K562 (cell line): ENCODE results near the gene AFAP1. TPM values are rescaled to one million over a fixed set of nuclear protein-coding genes. Genes with fewer than 3 reads are reported as not detected.
A peak's percentile ranks its signal among the peaks of the same experiment; 100 is the strongest.

Experiments
- ATAC-seq: fragments of 200-7000 bp; cut with Tn5 transposase; 3 replicates; pipeline ENCODE4 v1.9.1; 2020; ENCODE audit warnings: moderate library complexity
- BruUV-seq: library from RNA; stranded (reverse); fragments of 400-500 nt; replicated peaks from 2 replicates; lab custom pipeline; 2021; lab: Mats Ljungman, UMichigan
- CTCF ChIA-PET: fragments of 300-600 bp; formaldehyde crosslinking; extraction: SDS; loops from one replicate; lab custom pipeline; 2021; ENCODE audit warnings: low intra/inter-chr PET ratio; lab: Yijun Ruan, JAX
- POLR2A ChIA-PET: fragments of 300-600, 350-650 bp; sonication (Branson Sonifier 250); formaldehyde crosslinking; extraction: SDS; loops from one replicate; lab custom pipeline; 2021; ENCODE audit warnings: antibody characterized with exemption, inconsistent platforms; lab: Yijun Ruan, JAX
- DNase-seq, 4 experiments: peaks; one replicate each; pipeline versions ENCODE4 v3.0.0 to v3.0.0-alpha.2; 2011 to 2018; ENCODE audit warnings: low spot score in 3 of 4, mixed read lengths in 3 of 4; ENCODE audit errors: extremely low read depth in 1 of 4
- FAIRE-seq: peaks from 2 replicates; lab custom pipeline; 2011; peaks lifted over from hg19 to GRCh38; lab: Jason Lieb, UNC
- H2AFZ ChIP-seq: 2 replicates; pipeline ENCODE4 v1.6.0; 2011; ENCODE audit warnings: low read depth, low read length, control low read depth, inconsistent platforms
- H3K27ac ChIP-seq: fragments of 200-600 bp; 3 replicates; pipeline ENCODE4 v1.8.0; 2011; ENCODE audit warnings: low read depth, mild to moderate bottlenecking, control low read depth, inconsistent platforms, low read length, moderate library complexity, mixed read lengths; ENCODE audit errors: extremely low read depth
- H3K27me3 ChIP-seq, 2 experiments: fragments of 300-600 bp in 1 of 2; 2 replicates in 1 of 2; 3 replicates in 1 of 2; pipeline versions ENCODE4 v1.6.0 to v1.8.0; 2011; ENCODE audit warnings: inconsistent platforms in 2 of 2, low read length in 2 of 2, mild to moderate bottlenecking in 1 of 2, mixed read lengths in 1 of 2, moderate library complexity in 1 of 2; ENCODE audit not compliant: control insufficient read depth in 2 of 2, insufficient read depth in 2 of 2
- H3K36me3 ChIP-seq: fragments of 300-600 bp; 3 replicates; pipeline ENCODE4 v1.8.0; 2011; ENCODE audit warnings: mild to moderate bottlenecking, low read length, inconsistent platforms; ENCODE audit not compliant: control insufficient read depth, insufficient read depth
- H3K4me1 ChIP-seq, 2 experiments: fragments of 200-600 bp in 1 of 2; replicated peaks in 1 of 2; 2 replicates in 1 of 2; 3 replicates in 1 of 2; pipeline versions ENCODE4 v1.5.1 to v1.8.0; 2011; ENCODE audit warnings: inconsistent platforms in 2 of 2, low read length in 2 of 2, mild to moderate bottlenecking in 1 of 2, mixed read lengths in 1 of 2, moderate library complexity in 1 of 2; ENCODE audit not compliant: control insufficient read depth in 2 of 2, insufficient read depth in 2 of 2
- H3K4me2 ChIP-seq: 2 replicates; pipeline ENCODE4 v1.6.1; 2011; ENCODE audit warnings: low read length, control low read depth, inconsistent platforms, mixed read lengths; ENCODE audit not compliant: insufficient read depth
- H3K4me3 ChIP-seq: fragments of 200-600 bp; sonication (generic), shearing (Covaris generic); 2 replicates; pipeline ENCODE4 v1.5.1; 2016; ENCODE audit warnings: control low read depth, inconsistent platforms
- H3K79me2 ChIP-seq: fragments of 200-600 bp; 3 replicates; pipeline ENCODE4 v1.8.0; 2011; ENCODE audit warnings: low read length, inconsistent platforms; ENCODE audit not compliant: control insufficient read depth, insufficient read depth
- H3K9ac ChIP-seq, 2 experiments: 2 replicates each; pipeline versions ENCODE4 v1.6.0 to v1.6.1; 2011; ENCODE audit warnings: low read depth in 2 of 2, low read length in 2 of 2, control low read depth in 1 of 2, inconsistent platforms in 1 of 2, mild to moderate bottlenecking in 1 of 2, mixed read lengths in 1 of 2; ENCODE audit not compliant: insufficient read depth in 1 of 2
- H3K9me1 ChIP-seq: one replicate; pipeline ENCODE4 v1.6.0; 2011; ENCODE audit warnings: inconsistent platforms, mild to moderate bottlenecking, low read length, moderate library complexity; ENCODE audit not compliant: control insufficient read depth, insufficient read depth
- H3K9me3 ChIP-seq: replicated peaks from 2 replicates; pipeline ENCODE4 v1.5.1; 2011; ENCODE audit warnings: low read depth, low read length, inconsistent platforms; ENCODE audit not compliant: control insufficient read depth, insufficient read depth
- H4K20me1 ChIP-seq: replicated peaks from 2 replicates; pipeline ENCODE4 v1.6.1; 2011; ENCODE audit warnings: low read length, inconsistent platforms, mixed read lengths; ENCODE audit not compliant: control insufficient read depth, insufficient read depth
- ATF1 ChIP-seq, 2 experiments: fragments of 450-650 bp in 1 of 2; IDR thresholded peaks; 2 replicates each; pipeline ENCODE4 v1.6.1; 2016; ENCODE audit warnings: missing compliant biosample characterization in 1 of 2, missing genetic modification characterization in 1 of 2
- ATF7 ChIP-seq: fragments of 450-650 bp; IDR thresholded peaks from 2 replicates; pipeline ENCODE4 v1.7.1; 2014; ENCODE audit warnings: mild to moderate bottlenecking, moderate library complexity
- BRD4 ChIP-seq: fragments of 200-600 bp; sonication (generic); IDR thresholded peaks from 2 replicates; pipeline ENCODE4 v1.6.1; 2017; ENCODE audit warnings: inconsistent platforms
- EHMT2 ChIP-seq: fragments of 450-650 bp; IDR thresholded peaks from 2 replicates; pipeline ENCODE4 v1.6.1; 2018; ENCODE audit warnings: antibody characterized with exemption
- FOS ChIP-seq: IDR thresholded peaks from 3 replicates; pipeline ENCODE4 v1.6.1; 2011; ENCODE audit not compliant: insufficient read length; ENCODE audit errors: extremely low read depth
- GTF3C2 ChIP-seq: IDR thresholded peaks from 3 replicates; pipeline ENCODE4 v1.6.1; 2011; ENCODE audit warnings: borderline replicate concordance, mild to moderate bottlenecking, moderate library complexity; ENCODE audit not compliant: insufficient read length; ENCODE audit errors: extremely low read depth
- JUNB ChIP-seq: fragments of 450-650 bp; formaldehyde crosslinking; conservative IDR thresholded peaks from 2 replicates; pipeline ENCODE4 v1.4.0; 2020; ENCODE audit warnings: mild to moderate bottlenecking
- JUND ChIP-seq, 2 experiments: IDR thresholded peaks; 2 replicates in 1 of 2; 3 replicates in 1 of 2; pipeline ENCODE4 v1.6.1; 2011; ENCODE audit warnings: borderline replicate concordance in 2 of 2, low read depth in 2 of 2, low read length in 2 of 2, improper control_type of control experiment in 1 of 2, missing biosample characterization in 1 of 2, missing genetic modification characterization in 1 of 2, missing genetic modification reagents in 1 of 2
- MEF2A ChIP-seq: IDR thresholded peaks from 2 replicates; pipeline ENCODE4 v1.6.1; 2011; ENCODE audit warnings: low read depth, mild to moderate bottlenecking, low read length, moderate library complexity; ENCODE audit not compliant: control insufficient read depth
- THRB ChIP-seq: fragments of 450-650 bp; formaldehyde crosslinking; conservative IDR thresholded peaks from 2 replicates; pipeline ENCODE4 v1.4.0; 2022; ENCODE audit warnings: mild to moderate bottlenecking, missing genetic modification characterization
- ZNF12 ChIP-seq: sonication (generic); formaldehyde crosslinking; IDR thresholded peaks from 2 replicates; pipeline ENCODE4 v1.4.0; 2020; ENCODE audit warnings: mild to moderate bottlenecking, missing genetic modification reagents
- ZNF124 ChIP-seq: sonication (generic); formaldehyde crosslinking; IDR thresholded peaks from 2 replicates; pipeline ENCODE4 v1.8.1; 2022; ENCODE audit warnings: missing genetic modification reagents
- ZNF830 ChIP-seq: fragments of 250-450 bp; sonication (Bioruptor Pico); IDR thresholded peaks from 2 replicates; pipeline ENCODE4 v1.5.0; 2021; ENCODE audit warnings: mild to moderate bottlenecking
- WGBS: fragments of 100-300 bp; shearing (Covaris generic); methylation state at CpG from one replicate; pipeline ENCODE4 v1.1.6; 2016; ENCODE audit warnings: low coverage, mixed read lengths; ENCODE audit not compliant: insufficient coverage; ENCODE audit errors: missing lambda C conversion rate; 5-methylcytosine and 5-hydroxymethylcytosine counted together
- in situ Hi-C: fragments of 300-500 bp; cut with MboI; formaldehyde crosslinking; loops from 4 replicates; pipeline ENCODE4 v1.15.0; 2018; ENCODE audit warnings: inconsistent platforms, mixed read lengths
- intact Hi-C: fragments of 100-400 bp; cut with micrococcal nuclease; formaldehyde crosslinking; loops from 2 replicates; pipeline ENCODE4 v1.14.2; 2022
- polyA plus RNA-seq, 8 experiments: library from polyadenylated mRNA; depleted of rRNA in 4 of 8; stranded (reverse) in 5 of 8; unstranded in 3 of 8; fragments of >200 nt; fragmentation: Nextera tagmentation in 2 of 8; fragmentation: Illumina TruSeq in 1 of 8; extraction: Ambion mirVana in 2 of 8; extraction: Trizol in 1 of 8; gene quantifications; 2 replicates each; pipeline versions ENCODE4 v1.2.1 to v1.2.3, GENCODE V29; 2011 to 2014; ENCODE audit warnings: inconsistent platforms in 1 of 8, missing spikeins in 1 of 8
- total RNA-seq, 7 experiments: library from RNA; depleted of rRNA in 6 of 7; stranded (reverse); fragments of >200 nt in 6 of 7; fragmentation: Illumina TruSeq in 2 of 7; extraction: Trizol in 2 of 7; gene quantifications; 2 replicates each; pipeline versions ENCODE4 v1.2.1 to v1.2.3, GENCODE V29; 2011 to 2021; ENCODE audit warnings: low replicate concordance in 1 of 7
- TF ChIP-seq, protein P1 (sequence below): sonication (generic); formaldehyde crosslinking; IDR thresholded peaks from 2 replicates; pipeline ENCODE4 v1.8.1; 2022; ENCODE audit warnings: missing genetic modification reagents
- TF ChIP-seq, protein P2 (sequence below), 2 experiments: fragments of 450-650 bp in 1 of 2; sonication (generic) in 1 of 2; formaldehyde crosslinking in 1 of 2; IDR thresholded peaks in 1 of 2; conservative IDR thresholded peaks in 1 of 2; 2 replicates each; pipeline versions ENCODE4 v1.6.1 to v1.8.1; 2016 to 2023; ENCODE audit warnings: mild to moderate bottlenecking in 2 of 2, moderate library complexity in 2 of 2, inconsistent platforms in 1 of 2, missing genetic modification reagents in 1 of 2

The AFAP1 gene
- total and polyA plus RNA-seq, 9 of the 15 experiments (the other 6 are each of a cell fraction or from before 2014, with no cell fraction given) = 0.07 to 0.42 (median 0.12) TPM; not detected in 1

DNA sequence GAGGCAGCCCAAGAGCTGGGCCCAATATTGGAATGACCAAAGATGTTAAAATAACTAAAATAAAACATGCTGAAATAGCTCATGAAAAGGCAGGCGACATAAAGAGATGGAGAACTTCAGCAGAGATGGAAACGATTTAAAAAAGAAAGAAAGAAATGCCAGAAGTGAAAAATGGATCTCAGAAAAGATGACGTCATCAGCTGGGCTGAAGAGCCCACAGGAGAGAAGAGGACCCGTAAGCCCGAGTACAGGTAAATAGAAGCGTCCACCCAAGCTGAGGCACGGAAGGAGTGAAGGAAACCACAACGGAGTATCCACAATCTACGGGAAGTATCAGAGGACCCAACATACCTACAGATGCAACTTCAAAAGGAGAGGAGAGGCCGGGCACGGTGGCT, 112.8 kb downstream of the AFAP1 start:
- Histone ChIP-seq H3K9me1 (no peaks in the 10 kb centered on the region), H3K79me2 (no peaks in the 10 kb centered on the region), H3K4me2 (no peak overlapping the region), H3K9ac (no peak overlapping the region), H3K36me3 (no peaks in the 10 kb centered on the region), H2AFZ (no peak overlapping the region), H3K4me3 (no peak overlapping the region), H3K4me1 (peaks cover 0 to 21% of the 10 kb centered on the region in 2 experiments; a peak in 3 of 5 replicates), H3K27me3 (peaks cover 10 to 28% of the 10 kb centered on the region in 2 experiments; a peak in 4 of 5 replicates), H4K20me1 (no peaks in the 10 kb centered on the region), H3K9me3 (no peaks in the 10 kb centered on the region), H3K27ac (no peak overlapping the region)
- ChIA-PET CTCF (no interaction called here), POLR2A (interaction anchor here (0.6 to 0.9 kb wide), 2 partner anchors 9 to 129 kb away, joined by 3 to 4 read pairs; no protein-coding TSS in a partner anchor)
- TF ChIP-seq ATF7 = peak; percentile 82
- TF ChIP-seq JUNB = peak; percentile 85
- TF ChIP-seq GTF3C2 = no peak
- TF ChIP-seq FOS = no peak
- TF ChIP-seq, protein P1, sequence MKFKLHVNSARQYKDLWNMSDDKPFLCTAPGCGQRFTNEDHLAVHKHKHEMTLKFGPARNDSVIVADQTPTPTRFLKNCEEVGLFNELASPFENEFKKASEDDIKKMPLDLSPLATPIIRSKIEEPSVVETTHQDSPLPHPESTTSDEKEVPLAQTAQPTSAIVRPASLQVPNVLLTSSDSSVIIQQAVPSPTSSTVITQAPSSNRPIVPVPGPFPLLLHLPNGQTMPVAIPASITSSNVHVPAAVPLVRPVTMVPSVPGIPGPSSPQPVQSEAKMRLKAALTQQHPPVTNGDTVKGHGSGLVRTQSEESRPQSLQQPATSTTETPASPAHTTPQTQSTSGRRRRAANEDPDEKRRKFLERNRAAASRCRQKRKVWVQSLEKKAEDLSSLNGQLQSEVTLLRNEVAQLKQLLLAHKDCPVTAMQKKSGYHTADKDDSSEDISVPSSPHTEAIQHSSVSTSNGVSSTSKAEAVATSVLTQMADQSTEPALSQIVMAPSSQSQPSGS (CRISPR knock-in tag) = peak; percentile 45; the same call in 1 of the 2 replicates
- no peak for TF ChIP-seq ATF1 (CRISPR knock-in tag; IDR thresholded peaks at IDR 0.05)
- peak; percentile 36; the same call in 1 of the 2 replicates for TF ChIP-seq ATF1 (tag; IDR thresholded peaks at IDR 0.05)
- no peak for TF ChIP-seq MEF2A
- no peak for TF ChIP-seq ZNF124 (CRISPR knock-in tag)
- no peak for TF ChIP-seq ZNF830 (CRISPR knock-in tag)
- TF ChIP-seq JUND (IDR thresholded peaks at IDR 0.05; ENCODE audit: borderline replicate concordance, low read depth, low read length) = peak; percentile 71
- TF ChIP-seq JUND (tag; IDR thresholded peaks at IDR 0.05; ENCODE audit: borderline replicate concordance, low read depth, low read length) = peak; percentile 74; the same call in 1 of the 3 replicates
- no peak for TF ChIP-seq THRB (CRISPR knock-in tag)
- TF ChIP-seq ZNF12 (CRISPR knock-in tag) = 0 out of 2 replicates have a peak, but pooled peaks have one; percentile 9
- no peak for TF ChIP-seq EHMT2
- no peak for TF ChIP-seq BRD4
- TF ChIP-seq, protein P2, sequence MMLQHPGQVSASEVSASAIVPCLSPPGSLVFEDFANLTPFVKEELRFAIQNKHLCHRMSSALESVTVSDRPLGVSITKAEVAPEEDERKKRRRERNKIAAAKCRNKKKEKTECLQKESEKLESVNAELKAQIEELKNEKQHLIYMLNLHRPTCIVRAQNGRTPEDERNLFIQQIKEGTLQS (IDR thresholded peaks at IDR 0.05) = peak; percentile 93
- TF ChIP-seq, protein P2 (CRISPR knock-in tag; conservative IDR thresholded peaks at IDR 0.05) = no peak
- FAIRE-seq (no peak), DNase-seq (no peak), ATAC-seq (no peak)
- in situ Hi-C loops (no loop called here), intact Hi-C loops (no loop called here)
- WGBS = 4% methylated on average over 11 of the region's 11 CpGs
- no TSS peak for BruUV-seq
